ENCODE measurements around the gene PSMD13.

DNA sequence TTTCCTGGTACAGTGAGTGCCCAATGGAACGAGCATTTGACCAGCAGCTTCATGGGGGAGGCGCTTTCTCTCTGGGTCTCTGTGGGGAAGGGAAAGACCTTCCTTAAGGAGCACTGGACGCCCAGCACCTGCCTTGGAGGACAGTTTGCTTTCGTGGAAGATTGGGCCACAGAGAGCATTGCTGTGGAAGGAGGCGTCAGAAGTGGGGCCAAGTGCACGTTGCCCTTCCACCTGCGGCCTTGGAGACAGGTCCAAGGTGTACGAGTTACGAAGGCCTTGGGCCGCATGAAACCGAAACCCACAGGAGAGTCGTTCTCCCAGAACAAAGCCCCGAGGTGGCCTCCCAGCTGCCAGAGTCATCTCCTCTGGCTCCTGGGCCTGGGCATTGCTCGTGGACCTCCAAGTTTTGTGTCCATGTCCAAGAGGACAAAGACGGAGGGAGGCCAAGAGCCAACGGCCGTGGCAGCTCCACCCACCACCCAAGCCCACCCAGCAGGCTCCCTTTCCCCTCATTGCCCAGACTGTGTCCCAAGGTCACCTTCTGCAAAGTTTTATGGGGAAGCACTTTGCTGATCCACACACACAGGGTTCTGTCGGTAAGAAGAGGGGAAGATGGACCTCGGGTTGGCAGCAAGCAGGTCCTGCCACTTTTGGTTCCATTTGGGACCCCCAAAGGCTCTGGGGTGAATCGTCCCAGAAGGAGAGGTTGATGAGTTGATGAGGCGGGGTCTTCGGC, 35.6 kb downstream of the PSMD13 start:
- TF ChIP-seq POLR2A (IDR thresholded peaks at IDR 0.05; ENCODE audit: low read depth, low read length) = no peak
- TF ChIP-seq POLR2AphosphoS5 (IDR thresholded peaks at IDR 0.05; ENCODE audit: low read depth, low read length) = no peak

All from GM12892 (cell line).